ENCODE measurements around the gene SPIRE2. TPM values are rescaled to one million over a fixed set of nuclear protein-coding genes. Genes with fewer than 3 reads are reported as not detected.
"Not testable (repeated sequence)": the region's sequence is repeated elsewhere in the genome, so short reads cannot be mapped to it uniquely, and the experiment has no call there.

SPIRE2 gene
- total RNA-seq, 2 donors from 2014 or later: 51.7 to 80.5 TPM

- no peak overlapping the region for H3K4me3 ChIP-seq
- no peaks in the 10 kb centered on the region for H3K27me3 ChIP-seq
- no peak overlapping the region for H3K27ac ChIP-seq
- intact Hi-C loops (cut with DNase I): no loop called here
- DNase-seq: no peak
- no peak for TF ChIP-seq CTCF (IDR thresholded peaks at IDR 0.05)
- no peaks in the 10 kb centered on the region for H3K36me3 ChIP-seq
- H3K4me1 ChIP-seq: no peaks in the 10 kb centered on the region
- no peak overlapping the region for H3K9ac ChIP-seq (ENCODE audit: low read depth in 2 of 2, low read length in 2 of 2)
- H3K9me3 ChIP-seq: no peaks in the 10 kb centered on the region
Measured at GRCh38 chr16:89798832-89799370, 29.4 kb upstream of the SPIRE2 start.

- intact Hi-C loops (cut with DNase I): no loop called here
- DNase-seq: no peak
- Histone ChIP-seq H3K4me1 (no peaks in the 10 kb centered on the region), H3K9me3 (no peaks in the 10 kb centered on the region), H3K27ac (no peak overlapping the region), H3K27me3 (no peaks in the 10 kb centered on the region), H3K36me3 (no peaks in the 10 kb centered on the region), H3K9ac (ENCODE audit: low read depth in 2 of 2, low read length in 2 of 2) (no peak overlapping the region), H3K4me3 (no peak overlapping the region)
- TF ChIP-seq CTCF (IDR thresholded peaks at IDR 0.05): no peak
Measured at GRCh38 chr16:89801800-89802199, 26.5 kb upstream of the SPIRE2 start.

- H3K9ac ChIP-seq (ENCODE audit: low read depth in 2 of 2, low read length in 2 of 2): no peak overlapping the region
- H3K4me1 ChIP-seq: no peaks in the 10 kb centered on the region
- H3K27ac ChIP-seq: peak overlapping the region; percentile 1
- no peak overlapping the region for H3K4me3 ChIP-seq
- intact Hi-C loops (cut with DNase I): no loop called here
- H3K9me3 ChIP-seq: no peaks in the 10 kb centered on the region
- H3K36me3 ChIP-seq: no peaks in the 10 kb centered on the region
- no peak for DNase-seq
- no peak for TF ChIP-seq CTCF (IDR thresholded peaks at IDR 0.05)
- no peaks in the 10 kb centered on the region for H3K27me3 ChIP-seq
Measured at GRCh38 chr16:89805136-89805905, 23.0 kb upstream of the SPIRE2 start.

- H3K27me3 ChIP-seq; H3K9me3 ChIP-seq; H3K4me1 ChIP-seq; H3K27ac ChIP-seq; DNase-seq; H3K9ac ChIP-seq (ENCODE audit: low read depth in 2 of 2, low read length in 2 of 2); intact Hi-C loops (cut with DNase I); H3K4me3 ChIP-seq; H3K36me3 ChIP-seq: not testable (repeated sequence)
Measured at GRCh38 chr16:89806589-89807193, 21.6 kb upstream of the SPIRE2 start.

- no peaks in the 10 kb centered on the region for H3K9me3 ChIP-seq
- no peak overlapping the region for H3K27ac ChIP-seq
- intact Hi-C loops (cut with DNase I): no loop called here
- no peak for TF ChIP-seq CTCF (IDR thresholded peaks at IDR 0.05)
- no peak overlapping the region for H3K4me3 ChIP-seq
- H3K4me1 ChIP-seq: no peaks in the 10 kb centered on the region
- no peak overlapping the region for H3K9ac ChIP-seq (ENCODE audit: low read depth in 2 of 2, low read length in 2 of 2)
- no peak for DNase-seq
- H3K36me3 ChIP-seq: no peaks in the 10 kb centered on the region
- H3K27me3 ChIP-seq: no peaks in the 10 kb centered on the region
Measured at GRCh38 chr16:89808475-89808874, 19.8 kb upstream of the SPIRE2 start.

- no peak overlapping the region for H3K4me3 ChIP-seq
- no peak overlapping the region for H3K9ac ChIP-seq (ENCODE audit: low read depth in 2 of 2, low read length in 2 of 2)
- H3K27me3 ChIP-seq: no peaks in the 10 kb centered on the region
- no peak overlapping the region for H3K27ac ChIP-seq
- intact Hi-C loops (cut with DNase I): loop anchor here (10.0 kb wide), 1 partner anchor 53 kb away; no protein-coding TSS in a partner anchor
- H3K36me3 ChIP-seq: no peaks in the 10 kb centered on the region
- no peak for TF ChIP-seq CTCF (IDR thresholded peaks at IDR 0.05)
- no peak for DNase-seq
- no peaks in the 10 kb centered on the region for H3K4me1 ChIP-seq
- H3K9me3 ChIP-seq: no peaks in the 10 kb centered on the region
Measured at GRCh38 chr16:89811321-89811720, 17.0 kb upstream of the SPIRE2 start.
